ENCODE data around the gene ADARB2.
"Not testable (repeated sequence)": the region's sequence is repeated elsewhere in the genome, so short reads cannot be mapped to it uniquely, and the experiment has no call there.

ADARB2 gene

GRCh38 chr10:1737222-1738061, at the start of gene ADARB2:
ADARB2 (minus strand) TSS chr10:1737525.
- TF ChIP-seq POLR2A (IDR thresholded peaks at IDR 0.05; ENCODE audit: low read depth, low read length) = no peak
- FAIRE-seq (no peak), DNase-seq (ENCODE audit: insufficient read length, low spot score) (no peak)

- DNase-seq (ENCODE audit: insufficient read length, low spot score) (no peak), FAIRE-seq (no peak)
- no peak for TF ChIP-seq POLR2A (IDR thresholded peaks at IDR 0.05; ENCODE audit: low read depth, low read length)
These were observed 48.5 kb upstream of the ADARB2 start for GRCh38 chr10:1785835-1786234.

GRCh38 chr10:1782841-1783240, 45.5 kb upstream of the ADARB2 start:
- FAIRE-seq (no peak), DNase-seq (ENCODE audit: insufficient read length, low spot score) (no peak)
- no peak for TF ChIP-seq POLR2A (IDR thresholded peaks at IDR 0.05; ENCODE audit: low read depth, low read length)

DNA sequence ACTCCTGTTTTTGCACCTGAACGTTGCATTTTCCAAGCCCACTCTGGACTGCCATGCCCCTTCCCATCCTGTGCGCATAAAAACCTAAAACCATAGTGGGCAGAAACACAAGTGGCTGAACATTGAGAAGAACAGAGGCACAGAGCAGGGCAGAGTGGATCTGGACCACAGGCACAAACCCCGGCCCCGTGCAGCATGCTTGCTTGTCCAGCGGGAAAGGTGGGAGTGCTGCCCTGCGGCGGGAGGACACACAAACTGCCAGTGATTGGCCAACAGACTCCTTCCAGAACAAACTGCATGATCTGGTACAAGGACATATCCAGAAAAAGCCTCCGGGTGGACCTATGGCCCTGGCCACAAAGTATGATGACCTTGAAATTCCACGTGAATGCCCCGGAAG, 42.5 kb upstream of the ADARB2 start:
- FAIRE-seq = no peak
- no peak for TF ChIP-seq POLR2A (IDR thresholded peaks at IDR 0.05; ENCODE audit: low read depth, low read length)
- DNase-seq (ENCODE audit: insufficient read length, low spot score) = no peak

- FAIRE-seq = no peak
- no peak for TF ChIP-seq POLR2A (IDR thresholded peaks at IDR 0.05; ENCODE audit: low read depth, low read length)
- DNase-seq (ENCODE audit: insufficient read length, low spot score) = no peak
These were observed 41.1 kb upstream of the ADARB2 start for GRCh38 chr10:1778375-1778969.

- TF ChIP-seq POLR2A (IDR thresholded peaks at IDR 0.05; ENCODE audit: low read depth, low read length) = no peak
- no peak for DNase-seq (ENCODE audit: insufficient read length, low spot score)
- no peak for FAIRE-seq
These were observed 38.9 kb upstream of the ADARB2 start for GRCh38 chr10:1776127-1776662.

DNA sequence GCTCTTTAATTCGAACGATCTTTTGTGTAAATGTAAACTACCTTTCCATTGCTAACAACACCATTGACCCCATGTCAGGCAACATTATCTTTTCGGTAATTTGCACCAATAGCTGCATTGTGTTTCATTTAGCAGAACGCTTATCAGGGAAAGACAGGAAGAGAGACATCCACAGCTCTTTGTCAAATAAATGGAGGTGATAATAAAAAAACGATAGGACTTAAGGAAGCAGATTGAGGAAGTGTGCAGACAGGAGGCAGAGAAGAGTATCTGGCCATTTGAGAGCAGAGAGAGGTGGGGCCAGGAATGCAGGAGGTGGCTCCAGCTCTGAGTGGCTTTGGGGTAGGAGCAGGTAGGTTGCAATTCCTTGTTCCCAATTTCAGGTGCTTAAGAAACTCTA, 37.5 kb upstream of the ADARB2 start:
- TF ChIP-seq POLR2A (IDR thresholded peaks at IDR 0.05; ENCODE audit: low read depth, low read length) = no peak
- no peak for FAIRE-seq
- no peak for DNase-seq (ENCODE audit: insufficient read length, low spot score)

DNA sequence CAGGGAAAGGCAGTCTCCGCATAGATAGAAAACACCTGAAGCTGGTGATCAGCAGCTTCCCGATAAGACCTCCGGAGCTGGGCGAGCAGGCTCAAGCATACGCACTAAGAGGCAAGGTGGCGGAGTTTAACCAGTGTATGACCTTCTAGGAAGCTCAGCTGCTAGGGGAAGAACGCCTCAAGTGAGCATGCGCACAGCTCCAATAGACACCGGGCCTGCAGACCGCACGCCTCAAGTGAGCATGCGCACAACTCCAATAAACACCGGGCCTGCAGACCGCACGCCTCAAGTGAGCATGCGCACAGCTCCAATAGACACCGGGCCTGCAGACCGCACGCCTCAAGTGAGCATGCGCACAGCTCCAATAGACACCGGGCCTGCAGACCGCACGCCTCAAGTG, 35.9 kb upstream of the ADARB2 start:
- FAIRE-seq; DNase-seq (ENCODE audit: insufficient read length, low spot score): not testable (repeated sequence)

- no peak for DNase-seq (ENCODE audit: insufficient read length, low spot score)
- TF ChIP-seq POLR2A (IDR thresholded peaks at IDR 0.05; ENCODE audit: low read depth, low read length) = no peak
- FAIRE-seq = no peak
These were observed 28.7 kb upstream of the ADARB2 start for GRCh38 chr10:1766049-1766448.

DNA sequence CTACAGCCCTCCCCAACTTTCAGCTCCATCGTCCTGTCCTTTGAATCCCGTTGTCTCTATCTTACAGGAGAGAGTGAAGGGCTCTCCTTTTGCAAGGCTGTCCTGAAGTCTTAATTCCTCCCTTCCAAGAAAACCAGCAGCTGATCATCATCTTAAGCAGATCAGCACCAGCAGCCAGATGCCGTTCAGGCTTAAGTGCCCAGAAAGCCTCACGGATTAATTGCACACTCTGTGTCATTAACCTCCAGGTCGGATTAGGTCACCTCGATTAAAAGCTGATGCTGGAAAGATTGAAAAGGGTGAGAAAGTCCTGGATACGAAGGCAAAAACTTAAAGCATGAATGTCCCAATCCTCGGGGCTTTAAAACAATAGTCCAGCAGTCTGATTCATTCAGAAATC, 24.8 kb upstream of the ADARB2 start:
- FAIRE-seq (no peak), DNase-seq (ENCODE audit: insufficient read length, low spot score) (no peak)

DNA sequence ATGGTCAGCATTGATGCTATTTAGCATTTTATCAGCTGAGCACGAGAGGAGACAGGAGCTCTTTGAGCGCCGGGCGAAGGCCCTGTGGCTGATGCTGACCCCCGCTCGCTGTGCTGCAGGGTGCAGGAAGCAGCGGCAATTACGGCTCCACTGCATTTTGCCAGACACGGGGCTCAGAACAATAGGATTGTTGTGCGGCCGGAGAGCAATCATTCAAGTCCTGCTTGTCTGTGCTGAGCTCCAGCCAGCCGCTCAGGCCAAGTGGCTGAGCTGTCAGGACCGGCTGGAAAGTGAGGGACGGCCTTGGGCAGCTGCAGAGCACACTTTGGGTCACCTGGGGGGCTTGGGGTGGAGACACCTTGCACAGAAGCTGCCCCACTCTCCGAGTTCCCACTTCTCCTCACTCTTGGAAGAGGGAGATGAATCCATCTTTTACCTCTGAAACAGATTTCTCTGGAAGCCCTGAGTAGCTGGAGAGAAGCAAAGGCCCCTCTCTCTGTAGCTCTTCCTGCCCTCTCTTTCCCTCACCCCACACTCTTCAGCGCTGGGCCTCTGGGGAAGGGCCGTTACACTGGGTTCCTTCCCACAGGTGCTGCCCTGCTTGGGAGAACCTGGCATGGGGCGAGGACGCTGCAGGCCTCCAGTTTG, 17.3 kb upstream of the ADARB2 start:
- no peak for FAIRE-seq
- no peak for TF ChIP-seq POLR2A (IDR thresholded peaks at IDR 0.05; ENCODE audit: low read depth, low read length)
- no peak for DNase-seq (ENCODE audit: insufficient read length, low spot score)

More for the DNA sequence above, 24.8 kb upstream of the ADARB2 start:
- TF ChIP-seq POLR2A (IDR thresholded peaks at IDR 0.05; ENCODE audit: low read depth, low read length) = no peak

GRCh38 chr10:1752153-1752552, 14.8 kb upstream of the ADARB2 start:
- no peak for FAIRE-seq
- TF ChIP-seq POLR2A (IDR thresholded peaks at IDR 0.05; ENCODE audit: low read depth, low read length) = no peak

GRCh38 chr10:1747590-1748157, 10.3 kb upstream of the ADARB2 start:
- DNase-seq (ENCODE audit: insufficient read length, low spot score) (no peak), FAIRE-seq (no peak)
- TF ChIP-seq POLR2A (IDR thresholded peaks at IDR 0.05; ENCODE audit: low read depth, low read length) = no peak

More at GRCh38 chr10:1752153-1752552, 14.8 kb upstream of the ADARB2 start:
- DNase-seq (ENCODE audit: insufficient read length, low spot score) = no peak

- no peak for TF ChIP-seq POLR2A (IDR thresholded peaks at IDR 0.05; ENCODE audit: low read depth, low read length)
- no peak for FAIRE-seq
- no peak for DNase-seq (ENCODE audit: insufficient read length, low spot score)
These were observed 9.5 kb upstream of the ADARB2 start for GRCh38 chr10:1746796-1747195.
